ENCODE measurements around the gene NUFIP2. TPM values are rescaled to one million over a fixed set of nuclear protein-coding genes. Genes with fewer than 3 reads are reported as not detected.
"Not testable (repeated sequence)": the region's sequence is repeated elsewhere in the genome, so short reads cannot be mapped to it uniquely, and the experiment has no call there.

NUFIP2 gene
- total RNA-seq, 3 donors from 2014 or later = 45.3 to 47.5 (median 45.9) TPM

GRCh38 chr17:29240968-29241963 lies 52.7 kb downstream of the NUFIP2 start:
- peak in 1 of 3 donors; percentile 21 for DNase-seq

GRCh38 chr17:29240477-29240876 lies 53.5 kb downstream of the NUFIP2 start:
- no peaks in the 10 kb centered on the region for H3K4me1 ChIP-seq (ENCODE audit: low read depth)
- no peak for ATAC-seq
- DNase-seq = no peak
- no peaks in the 10 kb centered on the region for H3K36me3 ChIP-seq (ENCODE audit: low read depth)
- no peak for TF ChIP-seq CTCF (IDR thresholded peaks at IDR 0.05)
- intact Hi-C loops (cut with DNase I, micrococcal nuclease) = no loop called here
- H3K4me3 ChIP-seq = no peak overlapping the region
- H3K9me3 ChIP-seq = no peaks in the 10 kb centered on the region

More at GRCh38 chr17:29240968-29241963, 52.7 kb downstream of the NUFIP2 start:
- Histone ChIP-seq H3K36me3 (ENCODE audit: low read depth) (no peaks in the 10 kb centered on the region), H3K9me3 (no peaks in the 10 kb centered on the region), H3K4me1 (ENCODE audit: low read depth) (no peaks in the 10 kb centered on the region), H3K4me3 (no peak overlapping the region)
- intact Hi-C loops (cut with DNase I, micrococcal nuclease) = no loop called here
- no peak for TF ChIP-seq CTCF (IDR thresholded peaks at IDR 0.05)
- peak; percentile 68 for ATAC-seq

- DNase-seq = no peak
- Histone ChIP-seq H3K4me3 (no peak overlapping the region), H3K36me3 (ENCODE audit: low read depth) (no peaks in the 10 kb centered on the region), H3K9me3 (no peaks in the 10 kb centered on the region), H3K4me1 (ENCODE audit: low read depth) (no peaks in the 10 kb centered on the region)
- TF ChIP-seq CTCF (IDR thresholded peaks at IDR 0.05) = no peak
- intact Hi-C loops (cut with DNase I, micrococcal nuclease) = no loop called here
- no peak for ATAC-seq
Observed at GRCh38 chr17:29238133-29238850, 55.7 kb downstream of the NUFIP2 start.

GRCh38 chr17:29237476-29238132 lies 56.3 kb downstream of the NUFIP2 start:
- Histone ChIP-seq H3K4me3 (no peak overlapping the region), H3K4me1 (ENCODE audit: low read depth) (no peaks in the 10 kb centered on the region), H3K36me3 (ENCODE audit: low read depth) (no peaks in the 10 kb centered on the region), H3K9me3 (no peaks in the 10 kb centered on the region)
- no peak for ATAC-seq
- intact Hi-C loops (cut with DNase I, micrococcal nuclease) = no loop called here
- no peak for DNase-seq
- no peak for TF ChIP-seq CTCF (IDR thresholded peaks at IDR 0.05)

GRCh38 chr17:29235904-29236303 lies 58.0 kb downstream of the NUFIP2 start:
- Histone ChIP-seq H3K9me3 (no peaks in the 10 kb centered on the region), H3K4me3 (no peak overlapping the region), H3K4me1 (ENCODE audit: low read depth) (no peaks in the 10 kb centered on the region), H3K36me3 (ENCODE audit: low read depth) (no peaks in the 10 kb centered on the region)
- no peak for TF ChIP-seq CTCF (IDR thresholded peaks at IDR 0.05)
- ATAC-seq (no peak), DNase-seq (no peak)
- intact Hi-C loops (cut with DNase I, micrococcal nuclease) = no loop called here

GRCh38 chr17:29234972-29235371 lies 59.0 kb downstream of the NUFIP2 start:
- intact Hi-C loops (cut with DNase I, micrococcal nuclease) = not testable (repeated sequence)

More at GRCh38 chr17:29234972-29235371, 59.0 kb downstream of the NUFIP2 start:
- ATAC-seq; H3K36me3 ChIP-seq (ENCODE audit: low read depth); H3K9me3 ChIP-seq; H3K4me1 ChIP-seq (ENCODE audit: low read depth); DNase-seq; H3K4me3 ChIP-seq: not testable (repeated sequence)
